GM23248 (cell line): ENCODE data around the gene TDO2.

ENCODE experiments used
- EZH2 ChIP-seq: fragments of 200-600 bp; sonication (generic); IDR thresholded peaks from 2 replicates; pipeline ENCODE4 v1.6.1; 2018; ENCODE audit warnings: antibody characterized with exemption, mild to moderate bottlenecking; ENCODE audit not compliant: insufficient read depth, poor library complexity, severe bottlenecking
- EZH2phosphoT487 ChIP-seq: fragments of 200-600 bp; sonication (generic); IDR thresholded peaks from 2 replicates; pipeline ENCODE4 v1.6.1; 2018; ENCODE audit warnings: antibody characterized with exemption, moderate library complexity, mild to moderate bottlenecking, low read depth; ENCODE audit not compliant: insufficient read depth

GRCh38 chr4:155881555-155881954 lies 21.9 kb upstream of the TDO2 start:
- TF ChIP-seq EZH2 (no peak), EZH2phosphoT487 (no peak)
